ENCODE data around the gene ZNF491. TPM values are rescaled to one million over a fixed set of nuclear protein-coding genes. Genes with fewer than 3 reads are reported as not detected.
"Not testable (repeated sequence)": the region's sequence is repeated elsewhere in the genome, so short reads cannot be mapped to it uniquely, and the experiment has no call there.

The ZNF491 gene
- total RNA-seq, 4 donors from 2014 or later = 0.59 to 10.9 (median 4.2) TPM

GRCh38 chr19:11832253-11832912 lies 34.1 kb downstream of the ZNF491 start:
- intact Hi-C loops (cut with DNase I; ENCODE audit: low total_unique reads) = no loop called here
- no peaks in the 10 kb centered on the region for H3K4me1 ChIP-seq
- H3K27ac ChIP-seq = no peak overlapping the region
- H3K27me3 ChIP-seq = no peaks in the 10 kb centered on the region
- H3K4me3 ChIP-seq = no peak overlapping the region
- peaks cover 0 to 41% of the 10 kb centered on the region in 2 donors for H3K9me3 ChIP-seq
- TF ChIP-seq CTCF (IDR thresholded peaks at IDR 0.05) = no peak
- TF ChIP-seq POLR2A (IDR thresholded peaks at IDR 0.05) = no peak
- no peak for DNase-seq
- no peaks in the 10 kb centered on the region for H3K36me3 ChIP-seq

GRCh38 chr19:11833541-11833940 lies 35.2 kb downstream of the ZNF491 start:
- intact Hi-C loops (cut with DNase I; ENCODE audit: low total_unique reads) = no loop called here
- TF ChIP-seq CTCF (IDR thresholded peaks at IDR 0.05) (no peak), POLR2A (IDR thresholded peaks at IDR 0.05) (no peak)
- Histone ChIP-seq H3K27ac (no peak overlapping the region), H3K9me3 (peaks cover 0 to 41% of the 10 kb centered on the region in 2 donors), H3K36me3 (no peaks in the 10 kb centered on the region), H3K4me1 (no peaks in the 10 kb centered on the region), H3K4me3 (no peak overlapping the region), H3K27me3 (no peaks in the 10 kb centered on the region)
- DNase-seq = no peak

- H3K4me1 ChIP-seq; H3K4me3 ChIP-seq; DNase-seq; H3K36me3 ChIP-seq; intact Hi-C loops (cut with DNase I; ENCODE audit: low total_unique reads); H3K27ac ChIP-seq; H3K27me3 ChIP-seq: not testable (repeated sequence)
- peaks cover 0 to 35% of the 10 kb centered on the region in 2 donors for H3K9me3 ChIP-seq
Measured at GRCh38 chr19:11835626-11836066, 37.3 kb downstream of the ZNF491 start.

- H3K4me1 ChIP-seq = no peaks in the 10 kb centered on the region
- no peak for TF ChIP-seq CTCF (IDR thresholded peaks at IDR 0.05)
- TF ChIP-seq POLR2A (IDR thresholded peaks at IDR 0.05) = no peak
- no peak overlapping the region for H3K4me3 ChIP-seq
- intact Hi-C loops (cut with DNase I; ENCODE audit: low total_unique reads) = no loop called here
- DNase-seq = no peak
- no peaks in the 10 kb centered on the region for H3K9me3 ChIP-seq
- no peak overlapping the region for H3K27ac ChIP-seq
- no peaks in the 10 kb centered on the region for H3K36me3 ChIP-seq
- H3K27me3 ChIP-seq = no peaks in the 10 kb centered on the region
Measured at GRCh38 chr19:11843722-11844121, 45.4 kb downstream of the ZNF491 start.

DNA sequence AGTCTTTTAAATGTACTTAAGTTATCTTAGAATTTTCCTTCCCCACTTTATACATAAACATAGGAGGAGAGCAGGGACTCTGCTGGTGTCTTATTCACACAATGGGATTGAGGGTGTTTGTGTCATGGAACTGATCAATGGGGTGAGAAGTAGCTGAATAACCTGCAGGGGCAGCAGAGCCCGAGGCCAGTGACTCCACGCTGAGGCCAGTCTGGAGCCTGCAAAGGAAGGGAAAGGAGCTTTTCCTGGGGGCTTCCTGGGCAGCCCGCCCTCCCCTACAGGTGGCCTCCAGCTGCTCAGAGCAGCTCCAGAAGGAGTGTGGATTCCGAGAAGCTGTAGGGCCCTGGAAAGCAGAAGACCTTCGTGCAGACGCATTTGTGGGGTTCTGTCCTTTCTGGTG lies 49.3 kb downstream of the ZNF491 start:
- DNase-seq; H3K36me3 ChIP-seq; intact Hi-C loops (cut with DNase I; ENCODE audit: low total_unique reads); H3K4me1 ChIP-seq; H3K27ac ChIP-seq; H3K27me3 ChIP-seq; H3K9me3 ChIP-seq; H3K4me3 ChIP-seq: not testable (repeated sequence)

DNA sequence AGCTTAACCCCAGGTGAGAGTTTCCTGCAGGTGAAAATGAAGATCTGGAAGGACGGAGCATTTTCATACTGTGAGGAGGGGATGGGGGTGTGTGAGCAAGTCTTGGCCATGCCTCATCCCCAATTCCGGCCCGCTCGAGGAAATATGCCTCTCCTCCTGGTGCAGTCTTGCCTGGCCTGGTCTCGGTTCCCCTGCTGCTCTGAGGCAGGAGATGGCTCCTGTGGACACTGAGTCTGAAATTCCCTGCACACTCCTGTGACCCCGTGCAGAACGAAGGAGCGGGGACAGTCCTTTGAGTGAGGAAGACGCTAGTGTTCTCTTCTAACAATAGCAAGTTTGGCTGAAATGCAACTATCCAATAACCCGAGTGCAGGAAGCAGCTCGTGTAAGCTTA lies 49.9 kb downstream of the ZNF491 start:
- intact Hi-C loops (cut with DNase I; ENCODE audit: low total_unique reads) = no loop called here

More for the DNA sequence above, 49.9 kb downstream of the ZNF491 start:
- Histone ChIP-seq H3K4me1 (no peaks in the 10 kb centered on the region), H3K27ac (no peak overlapping the region), H3K36me3 (no peaks in the 10 kb centered on the region), H3K4me3 (peak overlapping the region; percentile 54 to 63), H3K9me3 (no peaks in the 10 kb centered on the region), H3K27me3 (no peaks in the 10 kb centered on the region)
- no peak for TF ChIP-seq CTCF (IDR thresholded peaks at IDR 0.05)
- no peak for TF ChIP-seq POLR2A (IDR thresholded peaks at IDR 0.05)
- DNase-seq = no peak
